Osteoblast (primary cell): ENCODE measurements around the gene TCHH. TPM values are rescaled to one million over a fixed set of nuclear protein-coding genes. Genes with fewer than 3 reads are reported as not detected.

Source experiments
- DNase-seq: peaks from one replicate; pipeline ENCODE4 v3.0.0; 2011; ENCODE audit warnings: low spot score, mixed read lengths; ENCODE audit not compliant: insufficient read length; ENCODE audit errors: missing footprints
- H2AFZ ChIP-seq: 2 replicates; pipeline ENCODE4 v1.6.0; 2011; ENCODE audit warnings: mild to moderate bottlenecking, low read length
- H3K27ac ChIP-seq: 2 replicates; pipeline ENCODE4 v1.5.1; 2011; ENCODE audit warnings: mild to moderate bottlenecking, low read depth, low read length, moderate library complexity
- H3K27me3 ChIP-seq: 2 replicates; pipeline ENCODE4 v1.6.0; 2012; ENCODE audit warnings: mild to moderate bottlenecking, control low read depth, inconsistent platforms, low read length, moderate library complexity; ENCODE audit not compliant: insufficient read depth
- H3K36me3 ChIP-seq: 2 replicates; pipeline ENCODE4 v1.5.1; 2011; ENCODE audit warnings: mild to moderate bottlenecking, low read length, control low read depth, moderate library complexity; ENCODE audit not compliant: insufficient read depth
- H3K4me1 ChIP-seq: 2 replicates; pipeline ENCODE4 v1.5.1; 2011; ENCODE audit warnings: mild to moderate bottlenecking, low read length, control low read depth, moderate library complexity; ENCODE audit not compliant: insufficient read depth
- H3K4me2 ChIP-seq: 2 replicates; pipeline ENCODE4 v1.6.0; 2011; ENCODE audit warnings: mild to moderate bottlenecking, low read length; ENCODE audit not compliant: insufficient read depth
- H3K4me3 ChIP-seq: fragments of 200-600 bp; sonication (generic); 3 replicates; pipeline ENCODE4 v1.5.1; 2012; ENCODE audit warnings: mild to moderate bottlenecking, low read length, inconsistent platforms; ENCODE audit not compliant: insufficient read depth
- H3K79me2 ChIP-seq: 2 replicates; pipeline ENCODE4 v1.6.0; 2012; ENCODE audit warnings: mild to moderate bottlenecking, low read length, control low read depth, inconsistent platforms; ENCODE audit not compliant: insufficient read depth
- H3K9me3 ChIP-seq: 2 replicates; pipeline ENCODE4 v1.5.1; 2011; ENCODE audit warnings: low read depth, low read length, control low read depth
- H4K20me1 ChIP-seq: 2 replicates; pipeline ENCODE4 v1.6.0; 2012; ENCODE audit warnings: mild to moderate bottlenecking, low read length, control low read depth; ENCODE audit not compliant: insufficient read depth
- total RNA-seq: library from RNA; depleted of rRNA; stranded (reverse); fragments of >200 nt; gene quantifications from 2 replicates; pipeline ENCODE4 v1.2.3, GENCODE V29; 2012
- TF ChIP-seq, protein P1 (sequence below): IDR thresholded peaks from 2 replicates; pipeline ENCODE4 v1.5.1; 2011; ENCODE audit warnings: mild to moderate bottlenecking, low read depth, low read length, moderate library complexity; ENCODE audit errors: extremely low read depth

TCHH gene
- total RNA-seq, 1 donor: not detected

DNA sequence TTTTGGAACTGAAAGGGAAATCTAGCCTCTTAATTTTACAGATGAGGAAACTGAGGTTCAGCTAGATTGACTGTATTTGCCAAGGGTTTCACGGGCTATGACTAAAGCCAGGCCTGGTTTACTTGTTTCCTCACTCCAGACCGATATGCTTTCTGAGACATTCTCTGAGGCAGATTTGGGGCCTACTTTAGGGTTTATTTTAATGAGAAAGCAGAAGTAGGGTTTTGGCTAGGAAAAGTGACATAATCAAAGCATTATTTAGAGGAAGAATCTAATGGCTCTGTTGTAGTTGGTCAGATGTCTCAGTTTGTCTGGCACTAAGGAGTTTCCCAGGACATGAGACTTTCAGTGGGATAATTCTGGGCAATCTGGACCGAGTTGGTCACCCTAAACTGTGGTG, 45.3 kb upstream of the TCHH start:
- no peaks in the 10 kb centered on the region for H4K20me1 ChIP-seq
- H3K27ac ChIP-seq: no peak overlapping the region
- no peak overlapping the region for H2AFZ ChIP-seq
- no peak for DNase-seq
- TF ChIP-seq, protein P1, sequence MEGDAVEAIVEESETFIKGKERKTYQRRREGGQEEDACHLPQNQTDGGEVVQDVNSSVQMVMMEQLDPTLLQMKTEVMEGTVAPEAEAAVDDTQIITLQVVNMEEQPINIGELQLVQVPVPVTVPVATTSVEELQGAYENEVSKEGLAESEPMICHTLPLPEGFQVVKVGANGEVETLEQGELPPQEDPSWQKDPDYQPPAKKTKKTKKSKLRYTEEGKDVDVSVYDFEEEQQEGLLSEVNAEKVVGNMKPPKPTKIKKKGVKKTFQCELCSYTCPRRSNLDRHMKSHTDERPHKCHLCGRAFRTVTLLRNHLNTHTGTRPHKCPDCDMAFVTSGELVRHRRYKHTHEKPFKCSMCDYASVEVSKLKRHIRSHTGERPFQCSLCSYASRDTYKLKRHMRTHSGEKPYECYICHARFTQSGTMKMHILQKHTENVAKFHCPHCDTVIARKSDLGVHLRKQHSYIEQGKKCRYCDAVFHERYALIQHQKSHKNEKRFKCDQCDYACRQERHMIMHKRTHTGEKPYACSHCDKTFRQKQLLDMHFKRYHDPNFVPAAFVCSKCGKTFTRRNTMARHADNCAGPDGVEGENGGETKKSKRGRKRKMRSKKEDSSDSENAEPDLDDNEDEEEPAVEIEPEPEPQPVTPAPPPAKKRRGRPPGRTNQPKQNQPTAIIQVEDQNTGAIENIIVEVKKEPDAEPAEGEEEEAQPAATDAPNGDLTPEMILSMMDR: no peak
- no peak overlapping the region for H3K4me3 ChIP-seq
- H3K9me3 ChIP-seq: no peaks in the 10 kb centered on the region
- peaks cover 3% of the 10 kb centered on the region for H3K27me3 ChIP-seq
- H3K4me2 ChIP-seq: no peak overlapping the region
- H3K79me2 ChIP-seq: no peaks in the 10 kb centered on the region
- no peaks in the 10 kb centered on the region for H3K36me3 ChIP-seq
- H3K4me1 ChIP-seq: peaks cover 16% of the 10 kb centered on the region

DNA sequence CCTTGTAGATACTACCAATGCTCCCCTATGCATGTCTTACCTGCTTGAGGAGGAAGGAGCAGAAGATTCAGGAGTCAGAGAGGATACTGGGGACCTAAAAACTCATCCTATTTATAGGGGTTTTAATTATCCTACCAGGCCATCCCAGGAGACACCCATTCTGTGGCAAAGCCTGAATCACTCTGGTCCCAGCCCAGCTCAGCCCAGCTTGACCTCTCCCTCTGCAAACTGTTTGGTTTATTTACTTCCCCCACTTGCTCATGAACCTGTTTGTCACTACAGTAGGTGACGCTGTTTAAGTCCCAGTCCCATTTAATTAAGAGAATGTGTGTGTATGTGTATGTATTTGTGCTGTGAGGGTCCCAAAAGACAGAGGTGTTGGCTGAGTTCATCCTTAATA, 43.9 kb upstream of the TCHH start, which contains the start of gene RPTN:
Gene RPTN, minus strand, starts transcription at position 85 of the 400 bp plus-strand sequence. CDS start 1,339 bp downstream, outside the sequence.
- no peak within 1 kb of the TSS for H3K4me3 ChIP-seq
- H3K9me3 ChIP-seq: no peaks in the 10 kb centered on the region
- no peaks in the 10 kb centered on the region for H4K20me1 ChIP-seq
- peaks cover 16% of the 10 kb centered on the region for H3K4me1 ChIP-seq
- H3K36me3 ChIP-seq: no peaks in the 10 kb centered on the region
- no peak within 1 kb of the TSS for H3K4me2 ChIP-seq
- no peak within 1 kb of the TSS for H3K27ac ChIP-seq
- no peak for DNase-seq
- peaks cover 3% of the 10 kb centered on the region for H3K27me3 ChIP-seq
- H3K79me2 ChIP-seq: no peaks in the 10 kb centered on the region
- TF ChIP-seq, protein P1: no peak
- no peak within 1 kb of the TSS for H2AFZ ChIP-seq

DNA sequence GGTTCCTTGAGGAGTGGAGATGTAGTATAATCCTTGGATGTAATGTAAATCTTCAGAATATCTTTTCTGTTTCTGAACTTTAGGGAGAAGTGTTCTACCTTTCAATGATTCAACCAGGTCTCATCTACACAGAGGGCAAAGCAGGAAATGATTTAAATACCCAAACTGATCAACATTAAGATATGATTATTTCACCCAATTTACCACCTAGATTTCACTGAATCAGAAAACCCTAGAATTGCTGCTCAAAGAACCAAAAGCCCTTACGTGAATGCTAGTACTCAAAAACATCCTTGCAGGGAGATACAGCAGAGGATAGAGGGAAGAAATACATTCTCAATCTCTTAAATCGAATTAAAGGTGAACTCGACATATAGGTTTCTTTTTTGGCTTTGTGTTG, 38.8 kb upstream of the TCHH start:
- TF ChIP-seq, protein P1: no peak
- H3K36me3 ChIP-seq: no peaks in the 10 kb centered on the region

DNA sequence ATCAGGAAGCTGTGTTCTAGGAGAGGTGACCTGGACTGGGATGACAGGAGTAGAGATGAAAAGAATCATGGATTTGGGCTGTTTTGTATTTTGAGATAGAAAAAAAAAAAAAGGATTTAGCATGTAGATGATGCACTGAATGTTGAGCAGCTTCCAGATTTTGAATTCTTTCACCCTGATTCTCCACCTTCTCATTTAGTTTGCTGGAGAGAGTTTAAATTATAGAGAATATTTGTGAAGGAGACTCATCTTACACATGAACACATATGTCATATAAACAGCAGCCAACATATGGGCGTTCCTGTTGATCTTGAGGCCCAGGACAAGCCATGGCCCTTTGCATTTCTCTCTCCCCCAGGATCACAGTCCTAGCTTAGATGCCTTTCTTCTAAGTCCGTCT, 36.4 kb upstream of the TCHH start:
- Histone ChIP-seq H3K9me3 (peaks cover 7% of the 10 kb centered on the region), H3K79me2 (no peaks in the 10 kb centered on the region), H3K4me3 (no peak overlapping the region), H3K27me3 (no peaks in the 10 kb centered on the region), H3K36me3 (no peaks in the 10 kb centered on the region), H3K4me1 (no peaks in the 10 kb centered on the region), H3K27ac (no peak overlapping the region), H3K4me2 (no peak overlapping the region), H2AFZ (no peak overlapping the region), H4K20me1 (no peaks in the 10 kb centered on the region)
- TF ChIP-seq, protein P1: no peak
- DNase-seq: no peak

More for the DNA sequence above, 38.8 kb upstream of the TCHH start:
- Histone ChIP-seq H2AFZ (no peak overlapping the region), H3K27ac (no peak overlapping the region), H3K27me3 (no peaks in the 10 kb centered on the region), H3K79me2 (no peaks in the 10 kb centered on the region), H3K4me3 (no peak overlapping the region), H4K20me1 (no peaks in the 10 kb centered on the region), H3K4me1 (peaks cover 1% of the 10 kb centered on the region), H3K4me2 (no peak overlapping the region), H3K9me3 (no peaks in the 10 kb centered on the region)
- DNase-seq: no peak
